Suppressor macrophage (primary cell): ENCODE results near the gene TMEM201.

ENCODE experiments used
- DNase-seq, 4 experiments: peaks; one replicate each; pipeline ENCODE4 v3.0.0-alpha.2; 2020 to 2022

Gene TMEM201

GRCh38 chr1:9577423-9577822, 11.3 kb upstream of the TMEM201 start:
- DNase-seq, result no peak

- DNase-seq, result no peak
These were observed 7.8 kb upstream of the TMEM201 start for GRCh38 chr1:9580942-9581341.

GRCh38 chr1:9586147-9586766, 2.5 kb upstream of the TMEM201 start:
- no peak for DNase-seq

- DNase-seq, result peak; percentile 38 to 67 (median 50)
These were observed 520 bp downstream of the TMEM201 start for GRCh38 chr1:9589144-9589718.

- DNase-seq, result peak in 1 of 4 experiments; percentile 13
These were observed 1.0 kb downstream of the TMEM201 start for GRCh38 chr1:9589719-9590157.

GRCh38 chr1:9590201-9590600, 1.5 kb downstream of the TMEM201 start:
- DNase-seq, result no peak

- peak; percentile 14 to 56 (median 38) for DNase-seq
These were observed 2.4 kb downstream of the TMEM201 start for GRCh38 chr1:9590945-9591668.

GRCh38 chr1:9591669-9592509, 3.2 kb downstream of the TMEM201 start:
- peak; percentile 11 to 59 (median 43) for DNase-seq

- no peak for DNase-seq
These were observed 3.9 kb downstream of the TMEM201 start for GRCh38 chr1:9592510-9593075.

- DNase-seq, result no peak
These were observed 4.4 kb downstream of the TMEM201 start for GRCh38 chr1:9593147-9593491.

GRCh38 chr1:9593492-9594465, 5.1 kb downstream of the TMEM201 start:
- peak; percentile 82 to 88 (median 87) for DNase-seq

- DNase-seq, result no peak
These were observed 5.9 kb downstream of the TMEM201 start for GRCh38 chr1:9594471-9595155.

- no peak for DNase-seq
These were observed 6.7 kb downstream of the TMEM201 start for GRCh38 chr1:9595156-9595967.

- no peak for DNase-seq
These were observed 7.2 kb downstream of the TMEM201 start for GRCh38 chr1:9595968-9596340.

- no peak for DNase-seq
These were observed 7.9 kb downstream of the TMEM201 start for GRCh38 chr1:9596415-9597123.

- DNase-seq, result no peak
These were observed 8.9 kb downstream of the TMEM201 start for GRCh38 chr1:9597361-9598315.

GRCh38 chr1:9598316-9598700, 9.6 kb downstream of the TMEM201 start:
- no peak for DNase-seq

- no peak for DNase-seq
These were observed 11.0 kb downstream of the TMEM201 start for GRCh38 chr1:9599741-9600140.
